Activated B cell treated with CpG ODN at 0.5 μM for 24 hours (primary cell): ENCODE data around the gene PLCB1. TPM values are rescaled to one million over a fixed set of nuclear protein-coding genes. Genes with fewer than 3 reads are reported as not detected.

Source experiments
- ATAC-seq: fragments of 200-7000 bp; cut with Tn5 transposase; one replicate; pipeline ENCODE4 v1.10.0; 2021; ENCODE audit warnings: low read depth, mild to moderate bottlenecking, moderate library complexity
- CTCF ChIA-PET: fragments of 350-600 bp; sonication (Branson Sonifier 250); formaldehyde crosslinking; loops from one replicate; lab custom pipeline; 2021; ENCODE audit warnings: antibody characterized with exemption; lab: Charles Lee
- POLR2A ChIA-PET: fragments of 350-600 bp; sonication (Branson Sonifier 250); formaldehyde crosslinking; loops from one replicate; lab custom pipeline; 2021; ENCODE audit warnings: antibody characterized with exemption; lab: Charles Lee
- DNase-seq: peaks from one replicate; pipeline ENCODE4 v3.0.0; 2022
- H3K27ac Mint-ChIP-seq: one replicate; pipeline ENCODE4 v1.8.0; 2020; ENCODE audit warnings: mixed read lengths
- H3K27me3 Mint-ChIP-seq: one replicate; pipeline ENCODE4 v1.8.0; 2021; ENCODE audit warnings: mixed read lengths
- H3K36me3 Mint-ChIP-seq: one replicate; pipeline ENCODE4 v1.8.0; 2021; ENCODE audit warnings: low read depth, mixed read lengths
- H3K4me1 Mint-ChIP-seq: one replicate; pipeline ENCODE4 v1.8.0; 2021; ENCODE audit warnings: mixed read lengths
- H3K4me3 Mint-ChIP-seq: one replicate; pipeline ENCODE4 v1.8.0; 2020; ENCODE audit warnings: mild to moderate bottlenecking, mixed read lengths
- H3K9me3 Mint-ChIP-seq: one replicate; pipeline ENCODE4 v1.8.0; 2020; ENCODE audit warnings: mixed read lengths
- intact Hi-C: fragments of 100-400 bp; cut with micrococcal nuclease; formaldehyde crosslinking; loops from one replicate; pipeline ENCODE4 v1.15.1; 2024
- total RNA-seq: library from RNA; stranded (reverse); gene quantifications from 2 replicates; pipeline ENCODE4 v1.2.3, GENCODE V29; 2022
- TF ChIP-seq, protein P1 (sequence below): fragments of 200-600 bp; IDR thresholded peaks from one replicate; pipeline ENCODE4 v1.8.0; 2022; ENCODE audit warnings: antibody characterized with exemption, mild to moderate bottlenecking

PLCB1 gene
- total RNA-seq, 1 donor from 2014 or later, result 0.86 TPM

DNA sequence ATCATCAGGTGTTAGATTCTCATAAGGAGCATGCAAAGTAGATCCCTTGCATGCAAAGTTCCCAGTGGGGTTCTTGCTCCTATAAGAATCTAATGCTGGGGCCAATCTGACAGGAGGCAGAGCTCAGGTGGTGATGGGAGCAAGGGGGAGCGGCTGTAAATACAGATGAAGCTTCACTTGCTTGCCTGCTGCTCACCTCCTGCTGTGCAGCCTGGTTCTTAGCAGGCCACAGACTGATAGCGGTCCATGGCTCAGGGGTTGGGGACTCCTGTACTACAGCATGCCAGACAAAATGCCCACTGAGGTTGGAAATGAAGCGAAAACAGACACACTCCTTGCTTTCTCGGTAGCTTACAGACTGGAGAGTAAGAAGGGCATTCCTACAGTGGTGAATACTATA is 386.8 kb downstream of the PLCB1 start:
- H3K27me3 Mint-ChIP-seq, result no peaks in the 10 kb centered on the region
- TF ChIP-seq, protein P1, sequence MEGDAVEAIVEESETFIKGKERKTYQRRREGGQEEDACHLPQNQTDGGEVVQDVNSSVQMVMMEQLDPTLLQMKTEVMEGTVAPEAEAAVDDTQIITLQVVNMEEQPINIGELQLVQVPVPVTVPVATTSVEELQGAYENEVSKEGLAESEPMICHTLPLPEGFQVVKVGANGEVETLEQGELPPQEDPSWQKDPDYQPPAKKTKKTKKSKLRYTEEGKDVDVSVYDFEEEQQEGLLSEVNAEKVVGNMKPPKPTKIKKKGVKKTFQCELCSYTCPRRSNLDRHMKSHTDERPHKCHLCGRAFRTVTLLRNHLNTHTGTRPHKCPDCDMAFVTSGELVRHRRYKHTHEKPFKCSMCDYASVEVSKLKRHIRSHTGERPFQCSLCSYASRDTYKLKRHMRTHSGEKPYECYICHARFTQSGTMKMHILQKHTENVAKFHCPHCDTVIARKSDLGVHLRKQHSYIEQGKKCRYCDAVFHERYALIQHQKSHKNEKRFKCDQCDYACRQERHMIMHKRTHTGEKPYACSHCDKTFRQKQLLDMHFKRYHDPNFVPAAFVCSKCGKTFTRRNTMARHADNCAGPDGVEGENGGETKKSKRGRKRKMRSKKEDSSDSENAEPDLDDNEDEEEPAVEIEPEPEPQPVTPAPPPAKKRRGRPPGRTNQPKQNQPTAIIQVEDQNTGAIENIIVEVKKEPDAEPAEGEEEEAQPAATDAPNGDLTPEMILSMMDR, result no peak
- DNase-seq (no peak), ATAC-seq (no peak)
- no peaks in the 10 kb centered on the region for H3K9me3 Mint-ChIP-seq
- H3K4me3 Mint-ChIP-seq, result no peak overlapping the region
- CTCF ChIA-PET, result no interaction called here
- POLR2A ChIA-PET, result no interaction called here
- intact Hi-C loops, result no loop called here
- H3K27ac Mint-ChIP-seq, result no peak overlapping the region
- no peaks in the 10 kb centered on the region for H3K36me3 Mint-ChIP-seq
- H3K4me1 Mint-ChIP-seq, result peaks cover 8% of the 10 kb centered on the region

DNA sequence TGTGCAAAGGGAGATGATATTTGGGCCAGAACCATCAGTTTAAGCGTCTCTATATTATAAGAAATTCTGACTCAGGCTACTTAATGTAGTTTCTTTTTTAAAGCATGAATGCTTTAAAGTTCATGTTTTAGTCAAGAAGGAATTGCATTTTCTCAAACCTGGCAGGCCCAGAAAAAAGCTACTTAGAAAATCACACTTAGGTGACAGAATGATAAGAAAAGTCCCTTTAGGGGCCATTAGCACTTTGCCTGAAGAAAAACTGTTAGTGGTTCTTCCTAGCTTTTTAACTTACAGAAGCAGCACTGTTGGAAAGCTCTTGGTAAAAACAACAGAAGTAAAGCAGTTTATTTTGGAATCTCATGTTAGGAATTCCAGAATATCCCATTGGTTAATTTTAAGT is 387.8 kb downstream of the PLCB1 start:
- DNase-seq, result no peak
- Mint-ChIP-seq H3K4me3 (no peak overlapping the region), H3K9me3 (no peaks in the 10 kb centered on the region), H3K27ac (no peak overlapping the region), H3K27me3 (no peaks in the 10 kb centered on the region), H3K36me3 (no peaks in the 10 kb centered on the region), H3K4me1 (peaks cover 8% of the 10 kb centered on the region)
- ATAC-seq, result no peak
- ChIA-PET CTCF (no interaction called here), POLR2A (no interaction called here)
- TF ChIP-seq, protein P1, result no peak
- intact Hi-C loops, result no loop called here

DNA sequence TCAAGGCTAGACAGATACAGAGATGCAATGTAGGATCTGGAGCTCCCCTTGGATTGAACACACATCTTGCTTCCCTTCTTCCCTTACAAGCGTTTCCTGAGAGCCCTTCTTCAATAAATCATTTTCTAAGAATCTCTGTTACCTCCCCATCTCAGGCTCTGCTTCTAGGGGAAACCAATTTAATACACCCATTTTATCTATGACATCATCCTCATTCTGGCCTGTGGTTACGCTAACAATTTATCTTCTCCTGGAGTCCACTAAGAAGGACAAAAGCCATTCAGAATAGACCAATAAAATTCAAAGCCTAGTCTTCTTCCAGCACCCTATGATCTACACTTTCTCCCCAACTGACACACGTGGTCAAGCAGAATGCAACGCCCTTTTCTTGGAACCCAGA is 390.1 kb downstream of the PLCB1 start:
- H3K4me3 Mint-ChIP-seq, result no peak overlapping the region
- H3K27me3 Mint-ChIP-seq, result no peaks in the 10 kb centered on the region
- H3K4me1 Mint-ChIP-seq, result peaks cover 8% of the 10 kb centered on the region
- TF ChIP-seq, protein P1, result no peak
- CTCF ChIA-PET, result no interaction called here
- no peak overlapping the region for H3K27ac Mint-ChIP-seq
- no peaks in the 10 kb centered on the region for H3K9me3 Mint-ChIP-seq
- no peak for DNase-seq
- ATAC-seq, result no peak
- POLR2A ChIA-PET, result no interaction called here
- no peaks in the 10 kb centered on the region for H3K36me3 Mint-ChIP-seq
- intact Hi-C loops, result no loop called here

DNA sequence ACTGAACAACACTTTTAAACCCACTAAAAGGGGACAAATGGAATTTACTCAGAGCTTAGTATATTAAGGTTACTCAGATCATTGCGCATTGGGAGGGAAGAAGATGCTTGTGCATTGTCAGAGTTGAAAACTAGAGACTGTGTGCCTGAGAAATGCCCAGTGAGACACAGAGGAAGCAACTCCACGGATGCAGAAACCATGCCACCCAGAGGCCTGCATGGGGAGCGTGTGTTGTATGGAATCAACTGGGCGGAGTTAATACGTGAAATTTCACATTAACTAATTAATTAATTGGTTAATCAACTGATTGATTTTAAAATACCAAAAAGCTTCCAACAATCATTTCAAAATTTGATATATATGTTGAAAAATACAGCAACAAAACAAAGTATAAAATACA is 391.6 kb downstream of the PLCB1 start:
- Mint-ChIP-seq H3K4me1 (peaks cover 11% of the 10 kb centered on the region), H3K36me3 (no peaks in the 10 kb centered on the region), H3K27ac (no peak overlapping the region), H3K4me3 (no peak overlapping the region), H3K9me3 (no peaks in the 10 kb centered on the region), H3K27me3 (no peaks in the 10 kb centered on the region)
- TF ChIP-seq, protein P1, result no peak
- CTCF ChIA-PET, result no interaction called here
- POLR2A ChIA-PET, result no interaction called here
- DNase-seq (no peak), ATAC-seq (no peak)
- intact Hi-C loops, result no loop called here

DNA sequence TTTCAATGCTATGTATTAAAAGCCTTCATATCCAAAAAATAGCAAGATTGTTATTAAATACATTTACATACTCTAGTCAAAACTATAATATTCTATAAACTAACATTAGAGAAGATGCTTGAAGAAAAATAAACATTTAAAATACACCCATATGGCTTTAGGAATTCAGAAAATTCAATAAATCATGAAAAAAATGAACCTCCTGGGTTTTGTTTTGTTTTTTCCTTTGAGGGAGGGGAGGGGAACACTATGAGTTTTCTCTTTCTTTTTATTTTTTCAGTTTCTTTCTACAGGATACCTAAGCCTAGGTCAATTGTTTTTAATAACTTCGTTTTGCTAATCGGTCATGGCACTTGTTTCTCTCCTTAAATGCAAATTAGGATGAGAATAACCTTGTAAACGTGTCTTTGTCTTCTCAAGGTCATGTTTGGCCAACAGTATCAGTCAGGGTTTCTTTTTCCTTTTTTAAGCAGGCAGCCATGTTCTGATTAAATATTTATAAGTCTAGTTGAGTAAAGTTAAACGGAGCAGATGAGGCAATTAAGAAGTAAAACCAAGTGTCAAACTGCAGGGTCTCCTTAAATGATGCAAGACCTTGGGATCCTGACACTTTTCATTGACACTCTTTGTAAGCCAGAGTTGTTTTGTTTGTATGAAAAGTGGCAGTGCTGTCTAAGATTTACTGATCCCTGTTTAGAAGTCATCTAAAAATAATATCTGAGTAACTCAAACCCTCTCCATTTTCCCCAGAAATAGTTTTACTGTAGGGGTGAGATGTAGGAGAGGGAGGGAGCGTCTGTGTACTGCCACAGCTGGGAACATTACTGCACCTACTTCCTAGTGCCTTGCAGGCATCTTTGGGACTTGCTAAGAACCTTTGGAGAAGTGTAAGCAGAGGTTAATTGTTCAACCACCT is 392.3 kb downstream of the PLCB1 start:
- ATAC-seq (no peak), DNase-seq (no peak)
- CTCF ChIA-PET, result no interaction called here
- Mint-ChIP-seq H3K4me3 (no peak overlapping the region), H3K36me3 (no peaks in the 10 kb centered on the region), H3K9me3 (no peaks in the 10 kb centered on the region), H3K4me1 (peaks cover 6% of the 10 kb centered on the region), H3K27me3 (no peaks in the 10 kb centered on the region), H3K27ac (no peak overlapping the region)
- TF ChIP-seq, protein P1, result no peak
- intact Hi-C loops, result no loop called here
- POLR2A ChIA-PET, result no interaction called here
